ENCODE results near the gene JMJD8. TPM values are rescaled to one million over a fixed set of nuclear protein-coding genes. Genes with fewer than 3 reads are reported as not detected.

Gene JMJD8
- total and polyA plus RNA-seq, 9 of the 15 experiments (the other 6 are each of a cell fraction or from before 2014, with no cell fraction given) = 1.2 to 50.6 (median 29.3) TPM

- TF ChIP-seq ZSCAN29 (IDR thresholded peaks at IDR 0.05) = no peak
- no peak for TF ChIP-seq ZNF280B (CRISPR knock-in tag; IDR thresholded peaks at IDR 0.05)
- no peak for TF ChIP-seq BACH1 (tag; IDR thresholded peaks at IDR 0.05)
- TF ChIP-seq TRIM25 (IDR thresholded peaks at IDR 0.05; ENCODE audit: borderline replicate concordance) = no peak
- TF ChIP-seq NCOA2 (IDR thresholded peaks at IDR 0.05; ENCODE audit: partially characterized antibody in 2 of 2) = no peak
- no peak for TF ChIP-seq ZFP30 (CRISPR knock-in tag; IDR thresholded peaks at IDR 0.05; ENCODE audit: borderline replicate concordance)
- TF ChIP-seq FUS (optimal IDR thresholded peaks at IDR 0.05; ENCODE audit: low read depth, low read length) = no peak
- no peak for TF ChIP-seq MEIS2 (IDR thresholded peaks at IDR 0.05; ENCODE audit: partially characterized antibody)
- no peak for TF ChIP-seq RB1 (IDR thresholded peaks at IDR 0.05; ENCODE audit: low read depth)
- no peak for TF ChIP-seq DDX20 (tag; IDR thresholded peaks at IDR 0.05; ENCODE audit: low read depth)
- 0 out of 2 replicates have a peak, but pooled peaks have one; percentile 15 for TF ChIP-seq HDAC8 (tag; IDR thresholded peaks at IDR 0.05)
- TF ChIP-seq ZC3H4 (CRISPR knock-in tag; IDR thresholded peaks at IDR 0.05; ENCODE audit: borderline replicate concordance) = no peak
- peak; percentile 76 for TF ChIP-seq CHD1 (IDR thresholded peaks at IDR 0.05; ENCODE audit: low read length)
- TF ChIP-seq JUN (IDR thresholded peaks at IDR 0.05; ENCODE audit: borderline replicate concordance, low read depth, low read length) = no peak
- no peak; the same call in 1 of the 2 replicates for TF ChIP-seq JUN (CRISPR knock-in tag; IDR thresholded peaks at IDR 0.05; ENCODE audit: borderline replicate concordance)
- TF ChIP-seq SMC3 (conservative IDR thresholded peaks at IDR 0.05; ENCODE audit: insufficient read depth, low read depth, low read length) = no peak
- no peak for TF ChIP-seq EP300 (IDR thresholded peaks at IDR 0.05; ENCODE audit: low read length)
- TF ChIP-seq CBFB (CRISPR knock-in tag; IDR thresholded peaks at IDR 0.05) = 0 out of 2 replicates have a peak, but pooled peaks have one; percentile 43
- TF ChIP-seq SMARCA4 (IDR thresholded peaks at IDR 0.05) = no peak
- no peak; the same call in 1 of the 2 replicates for TF ChIP-seq ZNF592 (IDR thresholded peaks at IDR 0.05)
- no peak for TF ChIP-seq MTA1 (IDR thresholded peaks at IDR 0.05; ENCODE audit: borderline replicate concordance)
- no peak for TF ChIP-seq ELF1 (tag; IDR thresholded peaks at IDR 0.05)
Measured at GRCh38 chr16:683396-684070, 601 bp downstream of the JMJD8 start (continued).

All from K562 (cell line).